Left colon (tissue), 2 donors: ENCODE measurements around the gene TSHZ2. TPM values are rescaled to one million over a fixed set of nuclear protein-coding genes. Genes with fewer than 3 reads are reported as not detected.
"Not testable (repeated sequence)": the region's sequence is repeated elsewhere in the genome, so short reads cannot be mapped to it uniquely, and the experiment has no call there.

Experiments used
- ATAC-seq: fragments of 200-7000 bp; cut with Tn5 transposase; one replicate; pipeline ENCODE4 v1.9.1; 2020; ENCODE audit warnings: mild to moderate bottlenecking, moderate library complexity
- DNase-seq, 2 donors: peaks; one replicate each; pipeline ENCODE4 v3.0.0-alpha.2; 2020
- intact Hi-C, 2 donors: fragments of 100-400 bp; cut with DNase I in 1 of 2; cut with micrococcal nuclease in 1 of 2; formaldehyde crosslinking; loops; one replicate each; pipeline versions ENCODE4 v1.11.2 to v1.14.0; 2022; cut with DNase I, micrococcal nuclease
- total RNA-seq, 2 donors: library from RNA; stranded (reverse); fragmentation: NEBNext Ultra II Directional; extraction: Animal tissue kit (Norgen Biotek cat#: 25700); gene quantifications; one replicate each; pipeline ENCODE4 v1.2.1, GENCODE V29; 2021
- donor health status: DM: no; HTN: no; CAD: no.
- donor health status: DM: yes; HTN: yes; CAD: no.

TSHZ2 gene
- total RNA-seq, 2 donors from 2014 or later: 1.7 to 4.9 TPM

GRCh38 chr20:53423587-53424146 is 451.5 kb downstream of the TSHZ2 start:
- intact Hi-C loops: no loop called here
- DNase-seq: no peak
- no peak for ATAC-seq

GRCh38 chr20:53425481-53425880 is 453.3 kb downstream of the TSHZ2 start:
- no peak for DNase-seq
- intact Hi-C loops: no loop called here
- ATAC-seq: no peak

GRCh38 chr20:53425941-53426340 is 453.8 kb downstream of the TSHZ2 start:
- intact Hi-C loops: no loop called here
- DNase-seq: no peak
- peak; percentile 35 for ATAC-seq

GRCh38 chr20:53426766-53427312 is 454.7 kb downstream of the TSHZ2 start:
- no peak for ATAC-seq
- no peak for DNase-seq
- intact Hi-C loops: no loop called here

- ATAC-seq: no peak
- DNase-seq: no peak
- intact Hi-C loops: no loop called here
Measured at GRCh38 chr20:53427951-53428350, 455.8 kb downstream of the TSHZ2 start.

- ATAC-seq (no peak), DNase-seq (no peak)
- intact Hi-C loops: no loop called here
Measured at GRCh38 chr20:53428588-53428987, 456.4 kb downstream of the TSHZ2 start.

- no peak for DNase-seq
- ATAC-seq: no peak
- intact Hi-C loops: no loop called here
Measured at GRCh38 chr20:53428996-53429395, 456.8 kb downstream of the TSHZ2 start.

- DNase-seq: no peak
- intact Hi-C loops: no loop called here
- no peak for ATAC-seq
Measured at GRCh38 chr20:53434662-53435061, 462.5 kb downstream of the TSHZ2 start.

- ATAC-seq, DNase-seq, intact Hi-C loops: not testable (repeated sequence)
Measured at GRCh38 chr20:53436927-53437326, 464.8 kb downstream of the TSHZ2 start.

GRCh38 chr20:53438368-53438767 is 466.2 kb downstream of the TSHZ2 start:
- no peak for ATAC-seq
- no peak for DNase-seq
- intact Hi-C loops: no loop called here

- intact Hi-C loops: no loop called here
- no peak for ATAC-seq
Measured at GRCh38 chr20:53439046-53439445, 466.9 kb downstream of the TSHZ2 start.

GRCh38 chr20:53439616-53440015 is 467.5 kb downstream of the TSHZ2 start:
- no peak for ATAC-seq
- intact Hi-C loops: no loop called here

More at GRCh38 chr20:53439046-53439445, 466.9 kb downstream of the TSHZ2 start:
- DNase-seq: no peak

GRCh38 chr20:53444401-53445149 is 472.4 kb downstream of the TSHZ2 start:
- intact Hi-C loops: no loop called here
- ATAC-seq: no peak
- no peak for DNase-seq

More at GRCh38 chr20:53439616-53440015, 467.5 kb downstream of the TSHZ2 start:
- no peak for DNase-seq

- no peak for DNase-seq
- intact Hi-C loops: no loop called here
- no peak for ATAC-seq
Measured at GRCh38 chr20:53445321-53445731, 473.2 kb downstream of the TSHZ2 start.

- ATAC-seq (no peak), DNase-seq (no peak)
- intact Hi-C loops: no loop called here
Measured at GRCh38 chr20:53445932-53446331, 473.8 kb downstream of the TSHZ2 start.

GRCh38 chr20:53447316-53447715 is 475.2 kb downstream of the TSHZ2 start:
- intact Hi-C loops: no loop called here
- ATAC-seq: no peak
- no peak for DNase-seq

GRCh38 chr20:53448426-53448825 is 476.3 kb downstream of the TSHZ2 start:
- ATAC-seq: no peak
- intact Hi-C loops: no loop called here
- DNase-seq: no peak

- intact Hi-C loops: no loop called here
- no peak for DNase-seq
- no peak for ATAC-seq
Measured at GRCh38 chr20:53448875-53449274, 476.7 kb downstream of the TSHZ2 start.

GRCh38 chr20:53453076-53453475 is 480.9 kb downstream of the TSHZ2 start:
- DNase-seq (no peak), ATAC-seq (no peak)
- intact Hi-C loops: no loop called here

- intact Hi-C loops: no loop called here
- DNase-seq (no peak), ATAC-seq (no peak)
Measured at GRCh38 chr20:53454675-53455276, 482.6 kb downstream of the TSHZ2 start.
